ENCODE results near the gene SNX27.
"Not testable (repeated sequence)": the region's sequence is repeated elsewhere in the genome, so short reads cannot be mapped to it uniquely, and the experiment has no call there.

The SNX27 gene

GRCh38 chr1:151673407-151673806 is 61.6 kb downstream of the SNX27 start:
- no peak for TF ChIP-seq HDGF (IDR thresholded peaks at IDR 0.05; ENCODE audit: borderline replicate concordance)
- no peak for TF ChIP-seq NFRKB (IDR thresholded peaks at IDR 0.05)
- TF ChIP-seq CTBP1 (IDR thresholded peaks at IDR 0.05; ENCODE audit: borderline replicate concordance): no peak
- no peak for TF ChIP-seq FOXM1 (IDR thresholded peaks at IDR 0.05; ENCODE audit: borderline replicate concordance)
- no peak for TF ChIP-seq L3MBTL2 (conservative IDR thresholded peaks at IDR 0.05)
- TF ChIP-seq BHLHE40 (IDR thresholded peaks at IDR 0.05; ENCODE audit: borderline replicate concordance): no peak
- no peak for TF ChIP-seq FOXK2 (IDR thresholded peaks at IDR 0.05)
- TF ChIP-seq FOXA1 (IDR thresholded peaks at IDR 0.05): no peak
- TF ChIP-seq SP1 (IDR thresholded peaks at IDR 0.05): no peak
- no peak for TF ChIP-seq SUZ12 (IDR thresholded peaks at IDR 0.05)
- no peak for TF ChIP-seq PKNOX1 (IDR thresholded peaks at IDR 0.05)
- TF ChIP-seq TARDBP (IDR thresholded peaks at IDR 0.05): no peak
- no peak for TF ChIP-seq LEF1 (IDR thresholded peaks at IDR 0.05; ENCODE audit: borderline replicate concordance)
- TF ChIP-seq ELF4 (IDR thresholded peaks at IDR 0.05): no peak
- no peak for TF ChIP-seq ARNT (IDR thresholded peaks at IDR 0.05)
- no peak for TF ChIP-seq ZNF384 (IDR thresholded peaks at IDR 0.05)
- ChIA-PET POLR2A (no interaction called here), CTCF (no interaction called here)
- no peak for DNase-seq (ENCODE audit: extremely low spot score)

GRCh38 chr1:151680391-151680790 is 68.5 kb downstream of the SNX27 start:
- no peak for DNase-seq (ENCODE audit: extremely low spot score)
- no peak for TF ChIP-seq PKNOX1 (IDR thresholded peaks at IDR 0.05)
- ChIA-PET CTCF (interaction anchor here (1.8 kb wide), 1 partner anchor 13 kb away, joined by 6 read pairs; no protein-coding TSS in a partner anchor), POLR2A (interaction anchor here (1.1 kb wide), 1 partner anchor 83 kb away, joined by 3 read pairs; the partner anchor contains the start of gene MRPL9)

- ChIA-PET POLR2A (no interaction called here), CTCF (interaction anchor here (1.8 kb wide), 1 partner anchor 12 kb away, joined by 6 read pairs; no protein-coding TSS in a partner anchor)
- TF ChIP-seq FOXA1 (IDR thresholded peaks at IDR 0.05) (no peak), FOXM1 (IDR thresholded peaks at IDR 0.05; ENCODE audit: borderline replicate concordance) (no peak), CTBP1 (IDR thresholded peaks at IDR 0.05; ENCODE audit: borderline replicate concordance) (no peak), FOXK2 (IDR thresholded peaks at IDR 0.05) (no peak), L3MBTL2 (conservative IDR thresholded peaks at IDR 0.05) (no peak), ELF4 (IDR thresholded peaks at IDR 0.05) (no peak), SUZ12 (IDR thresholded peaks at IDR 0.05) (no peak), PKNOX1 (IDR thresholded peaks at IDR 0.05) (no peak), ZNF384 (IDR thresholded peaks at IDR 0.05) (no peak), LEF1 (IDR thresholded peaks at IDR 0.05; ENCODE audit: borderline replicate concordance) (no peak), HDGF (IDR thresholded peaks at IDR 0.05; ENCODE audit: borderline replicate concordance) (no peak), SP1 (IDR thresholded peaks at IDR 0.05) (no peak)
- DNase-seq (ENCODE audit: extremely low spot score): no peak
These were observed 69.0 kb downstream of the SNX27 start for GRCh38 chr1:151680826-151681225.

- no peak for TF ChIP-seq FOXM1 (IDR thresholded peaks at IDR 0.05; ENCODE audit: borderline replicate concordance)
- no peak for TF ChIP-seq FOXA1 (IDR thresholded peaks at IDR 0.05)
- no peak for TF ChIP-seq ELF4 (IDR thresholded peaks at IDR 0.05)
- no peak for TF ChIP-seq ZNF384 (IDR thresholded peaks at IDR 0.05)
- TF ChIP-seq SP1 (IDR thresholded peaks at IDR 0.05): no peak
- TF ChIP-seq LEF1 (IDR thresholded peaks at IDR 0.05; ENCODE audit: borderline replicate concordance): no peak
- TF ChIP-seq L3MBTL2 (conservative IDR thresholded peaks at IDR 0.05): no peak
- TF ChIP-seq PKNOX1 (IDR thresholded peaks at IDR 0.05): no peak
- TF ChIP-seq CTBP1 (IDR thresholded peaks at IDR 0.05; ENCODE audit: borderline replicate concordance): no peak
- no peak for TF ChIP-seq FOXK2 (IDR thresholded peaks at IDR 0.05)
- TF ChIP-seq SUZ12 (IDR thresholded peaks at IDR 0.05): no peak
- no peak for TF ChIP-seq BHLHE40 (IDR thresholded peaks at IDR 0.05; ENCODE audit: borderline replicate concordance)
- CTCF ChIA-PET: interaction anchor here (1.8 kb wide), 1 partner anchor 11 kb away, joined by 6 read pairs; no protein-coding TSS in a partner anchor
- POLR2A ChIA-PET: no interaction called here
- no peak for DNase-seq (ENCODE audit: extremely low spot score)
These were observed 70.1 kb downstream of the SNX27 start for GRCh38 chr1:151681923-151682322.

GRCh38 chr1:151682901-151683300 is 71.1 kb downstream of the SNX27 start:
- DNase-seq (ENCODE audit: extremely low spot score); POLR2A ChIA-PET: not testable (repeated sequence)
- CTCF ChIA-PET: interaction anchor here (0.6 to 0.8 kb wide), 2 partner anchors 52 to 149 kb away, joined by 3 to 4 read pairs; no protein-coding TSS in a partner anchor

- TF ChIP-seq ELF4 (IDR thresholded peaks at IDR 0.05) (no peak), HDGF (IDR thresholded peaks at IDR 0.05; ENCODE audit: borderline replicate concordance) (no peak), ARNT (IDR thresholded peaks at IDR 0.05) (no peak), FOXM1 (IDR thresholded peaks at IDR 0.05; ENCODE audit: borderline replicate concordance) (no peak), ZNF384 (IDR thresholded peaks at IDR 0.05) (no peak), PKNOX1 (IDR thresholded peaks at IDR 0.05) (no peak), CTBP1 (IDR thresholded peaks at IDR 0.05; ENCODE audit: borderline replicate concordance) (no peak)
- POLR2A ChIA-PET: no interaction called here
- CTCF ChIA-PET: interaction anchor here (1.4 kb wide), 1 partner anchor 8 kb away, joined by 7 read pairs; no protein-coding TSS in a partner anchor
- no peak for DNase-seq (ENCODE audit: extremely low spot score)
These were observed 72.3 kb downstream of the SNX27 start for GRCh38 chr1:151684128-151684527.
